Prostate gland (tissue), 2 donors: ENCODE results near the gene C7orf25.

ENCODE experiments used
- POLR2A ChIP-seq: fragments of 450-650 bp; IDR thresholded peaks from one replicate; pipeline ENCODE4 v1.6.1; 2016; ENCODE audit warnings: antibody characterized with exemption, mild to moderate bottlenecking
- TF ChIP-seq, protein P1 (sequence below), 4 experiments: fragments of 200-600 bp in 2 of 4; fragments of 450-650 bp in 2 of 4; sonication (generic) in 2 of 4; IDR thresholded peaks; 1 replicate in 3 of 4; 2 replicates in 1 of 4; pipeline ENCODE4 v1.5.1; 2016 to 2019; ENCODE audit warnings: antibody characterized with exemption in 4 of 4, mild to moderate bottlenecking in 2 of 4, moderate library complexity in 2 of 4

DNA sequence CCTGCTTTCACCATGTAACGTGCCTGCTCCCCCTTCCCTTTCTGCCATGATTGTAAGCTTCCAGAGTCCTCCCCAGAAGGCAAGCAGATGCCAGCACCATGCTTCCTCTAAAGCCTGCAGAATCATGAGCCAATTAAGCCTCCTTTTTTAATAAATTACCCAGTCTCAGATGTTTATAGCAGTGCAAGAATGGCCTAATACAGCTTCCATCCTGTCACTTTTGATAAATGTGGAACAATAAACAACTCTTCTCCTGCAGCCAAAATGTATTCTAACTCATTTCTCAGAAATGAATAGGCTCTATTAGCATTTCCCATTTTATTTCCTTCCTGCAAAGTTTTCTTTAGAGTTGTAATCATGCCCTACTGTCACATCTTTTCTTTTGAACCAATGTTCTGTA is 43.4 kb downstream of the C7orf25 start:
- TF ChIP-seq, protein P1, sequence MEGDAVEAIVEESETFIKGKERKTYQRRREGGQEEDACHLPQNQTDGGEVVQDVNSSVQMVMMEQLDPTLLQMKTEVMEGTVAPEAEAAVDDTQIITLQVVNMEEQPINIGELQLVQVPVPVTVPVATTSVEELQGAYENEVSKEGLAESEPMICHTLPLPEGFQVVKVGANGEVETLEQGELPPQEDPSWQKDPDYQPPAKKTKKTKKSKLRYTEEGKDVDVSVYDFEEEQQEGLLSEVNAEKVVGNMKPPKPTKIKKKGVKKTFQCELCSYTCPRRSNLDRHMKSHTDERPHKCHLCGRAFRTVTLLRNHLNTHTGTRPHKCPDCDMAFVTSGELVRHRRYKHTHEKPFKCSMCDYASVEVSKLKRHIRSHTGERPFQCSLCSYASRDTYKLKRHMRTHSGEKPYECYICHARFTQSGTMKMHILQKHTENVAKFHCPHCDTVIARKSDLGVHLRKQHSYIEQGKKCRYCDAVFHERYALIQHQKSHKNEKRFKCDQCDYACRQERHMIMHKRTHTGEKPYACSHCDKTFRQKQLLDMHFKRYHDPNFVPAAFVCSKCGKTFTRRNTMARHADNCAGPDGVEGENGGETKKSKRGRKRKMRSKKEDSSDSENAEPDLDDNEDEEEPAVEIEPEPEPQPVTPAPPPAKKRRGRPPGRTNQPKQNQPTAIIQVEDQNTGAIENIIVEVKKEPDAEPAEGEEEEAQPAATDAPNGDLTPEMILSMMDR (IDR thresholded peaks at IDR 0.05) = no peak
- TF ChIP-seq POLR2A = no peak
